H9 (cell line): ENCODE results near the gene IL12RB2. TPM values are rescaled to one million over a fixed set of nuclear protein-coding genes. Genes with fewer than 3 reads are reported as not detected.

Source experiments
- DNase-seq: peaks from one replicate; pipeline ENCODE4 v3.0.0-alpha.2; 2017
- H2AFZ ChIP-seq: one replicate; pipeline ENCODE4 v1.6.1; 2013; ENCODE audit warnings: mild to moderate bottlenecking, low read length, control low read depth, moderate library complexity
- H2AK5ac ChIP-seq: 2 replicates; pipeline ENCODE4 v1.6.1; 2013; ENCODE audit warnings: low read length, control low read depth, mixed read lengths; ENCODE audit not compliant: insufficient read length
- H2BK120ac ChIP-seq: one replicate; pipeline ENCODE4 v1.6.1; 2013; ENCODE audit warnings: low read depth, mild to moderate bottlenecking, low read length, control low read depth, inconsistent platforms; ENCODE audit not compliant: poor library complexity, severe bottlenecking
- H2BK12ac ChIP-seq: 2 replicates; pipeline ENCODE4 v1.6.1; 2013; ENCODE audit warnings: low read length, control low read depth, mixed read lengths, low read depth; ENCODE audit not compliant: insufficient read length
- H2BK15ac ChIP-seq: 2 replicates; pipeline ENCODE4 v1.6.1; 2013; ENCODE audit warnings: low read depth, low read length, control low read depth
- H2BK20ac ChIP-seq: one replicate; pipeline ENCODE4 v1.6.1; 2013; ENCODE audit warnings: low read depth, mild to moderate bottlenecking, low read length, control low read depth, inconsistent platforms; ENCODE audit not compliant: poor library complexity, severe bottlenecking
- H2BK5ac ChIP-seq: 2 replicates; pipeline ENCODE4 v1.6.1; 2013; ENCODE audit warnings: low read length, control low read depth, mixed read lengths; ENCODE audit not compliant: insufficient read length
- H3K14ac ChIP-seq: 2 replicates; pipeline ENCODE4 v1.6.1; 2013; ENCODE audit warnings: low read length, control low read depth; ENCODE audit not compliant: insufficient read depth
- H3K18ac ChIP-seq: 2 replicates; pipeline ENCODE4 v1.6.1; 2013; ENCODE audit warnings: low read depth, mild to moderate bottlenecking, mixed read lengths, low read length, control low read depth; ENCODE audit not compliant: insufficient read length
- H3K23ac ChIP-seq: 2 replicates; pipeline ENCODE4 v1.6.1; 2013; ENCODE audit warnings: low read length, control low read depth, mixed read lengths, low read depth; ENCODE audit not compliant: insufficient read length
- H3K23me2 ChIP-seq: 2 replicates; pipeline ENCODE4 v1.6.1; 2013; ENCODE audit warnings: low read depth, mild to moderate bottlenecking, mixed read lengths, low read length, control low read depth; ENCODE audit not compliant: insufficient read length, poor library complexity, severe bottlenecking
- H3K27ac ChIP-seq: 2 replicates; pipeline ENCODE4 v1.5.1; 2013; ENCODE audit warnings: low read length, control low read depth, mixed read lengths, low read depth; ENCODE audit not compliant: insufficient read length
- H3K27me3 ChIP-seq: 2 replicates; pipeline ENCODE4 v1.6.1; 2013; ENCODE audit warnings: low read length, control low read depth, inconsistent platforms; ENCODE audit not compliant: insufficient read depth
- H3K4ac ChIP-seq: 2 replicates; pipeline ENCODE4 v1.6.1; 2013; ENCODE audit warnings: low read depth, mild to moderate bottlenecking, control low read depth, inconsistent platforms, low read length, moderate library complexity
- H3K4me1 ChIP-seq: 2 replicates; pipeline ENCODE4 v1.6.1; 2013; ENCODE audit warnings: low read length, control low read depth, inconsistent platforms; ENCODE audit not compliant: insufficient read depth
- H3K4me2 ChIP-seq: 2 replicates; pipeline ENCODE4 v1.6.1; 2013; ENCODE audit warnings: low read length, control low read depth, mixed read lengths; ENCODE audit not compliant: insufficient read length, insufficient read depth
- H3K56ac ChIP-seq: 2 replicates; pipeline ENCODE4 v1.6.1; 2013; ENCODE audit warnings: low read depth, mild to moderate bottlenecking, mixed read lengths, low read length, control low read depth; ENCODE audit not compliant: insufficient read length
- H3K79me1 ChIP-seq: 2 replicates; pipeline ENCODE4 v1.6.1; 2013; ENCODE audit warnings: low read depth, mild to moderate bottlenecking, moderate library complexity, low read length, control low read depth, inconsistent platforms; ENCODE audit not compliant: insufficient read depth, poor library complexity, severe bottlenecking
- H3K79me2 ChIP-seq: 2 replicates; pipeline ENCODE4 v1.6.1; 2013; ENCODE audit warnings: low read length, control low read depth, inconsistent platforms; ENCODE audit not compliant: insufficient read depth
- H3K9ac ChIP-seq: 2 replicates; pipeline ENCODE4 v1.6.1; 2013; ENCODE audit warnings: low read length, control low read depth, mixed read lengths; ENCODE audit not compliant: insufficient read length; ENCODE audit errors: extremely low read depth
- H3K9me3 ChIP-seq: one replicate; pipeline ENCODE4 v1.6.1; 2013; ENCODE audit warnings: low read depth, low read length, inconsistent platforms; ENCODE audit not compliant: control insufficient read depth
- H3T11ph ChIP-seq: one replicate; pipeline ENCODE4 v1.6.1; 2013; ENCODE audit warnings: mild to moderate bottlenecking, low read length, control low read depth, inconsistent platforms
- H4K20me1 ChIP-seq: one replicate; pipeline ENCODE4 v1.6.1; 2013; ENCODE audit not compliant: control insufficient read depth, insufficient read length, insufficient read depth
- H4K5ac ChIP-seq: 2 replicates; pipeline ENCODE4 v1.6.1; 2013; ENCODE audit warnings: low read depth, mild to moderate bottlenecking, mixed read lengths, low read length, control low read depth; ENCODE audit not compliant: insufficient read length
- H4K8ac ChIP-seq: replicated peaks from 2 replicates; pipeline ENCODE4 v1.6.1; 2013; ENCODE audit warnings: low read length, control low read depth, mixed read lengths, low read depth; ENCODE audit not compliant: insufficient read length
- H4K91ac ChIP-seq: 2 replicates; pipeline ENCODE4 v1.6.1; 2013; ENCODE audit warnings: low read depth, mild to moderate bottlenecking, moderate library complexity, mixed read lengths, low read length, control low read depth; ENCODE audit not compliant: insufficient read length
- H3K27ac Mint-ChIP-seq, 3 experiments: 2 replicates in 2 of 3; 3 replicates in 1 of 3; pipeline ENCODE4 v1.8.0; 2020 to 2021; ENCODE audit warnings: mixed read lengths in 3 of 3, mild to moderate bottlenecking in 1 of 3, moderate library complexity in 1 of 3
- H3K27me3 Mint-ChIP-seq: 2 replicates; pipeline ENCODE4 v1.8.0; 2021; ENCODE audit warnings: low read depth, mild to moderate bottlenecking, moderate library complexity, mixed read lengths
- H3K36me3 Mint-ChIP-seq, 3 experiments: 2 replicates in 2 of 3; 3 replicates in 1 of 3; pipeline ENCODE4 v1.8.0; 2020 to 2021; ENCODE audit warnings: low read depth in 3 of 3, mixed read lengths in 3 of 3; ENCODE audit not compliant: insufficient read depth in 1 of 3
- H3K4me1 Mint-ChIP-seq, 2 experiments: 2 replicates each; pipeline ENCODE4 v1.8.0; 2020; ENCODE audit warnings: mixed read lengths in 2 of 2
- H3K4me3 Mint-ChIP-seq, 2 experiments: 2 replicates in 1 of 2; 3 replicates in 1 of 2; pipeline ENCODE4 v1.8.0; 2020 to 2021; ENCODE audit warnings: mild to moderate bottlenecking in 2 of 2, mixed read lengths in 2 of 2, moderate library complexity in 1 of 2
- H3K9me3 Mint-ChIP-seq, 2 experiments: 2 replicates in 1 of 2; 3 replicates in 1 of 2; pipeline ENCODE4 v1.8.0; 2020; ENCODE audit warnings: mild to moderate bottlenecking in 2 of 2, mixed read lengths in 2 of 2, moderate library complexity in 1 of 2
- CTCF ChIP-seq: fragments of 200-600 bp; sonication (generic); conservative IDR thresholded peaks from 3 replicates; pipeline ENCODE4 v1.8.0; 2021; ENCODE audit warnings: antibody characterized with exemption, mild to moderate bottlenecking
- WGBS: extraction: QIAGEN DNeasy Blood & Tissue Kit; methylation state at CpG from one replicate; pipeline ENCODE4 v1.1.7; 2013; ENCODE audit warnings: missing lambda C conversion rate, low lambda C conversion rate, mixed read lengths; ENCODE audit not compliant: insufficient read length; ENCODE audit errors: extremely low coverage; 5-methylcytosine and 5-hydroxymethylcytosine counted together
- total RNA-seq: library from RNA; stranded (reverse); gene quantifications from 2 replicates; pipeline ENCODE4 v1.2.1, GENCODE V29; 2021

Gene IL12RB2
- total RNA-seq, 1 experiment from 2014 or later = 0.77 TPM

GRCh38 chr1:67335411-67335810 is 27.7 kb downstream of the IL12RB2 start:
- no CpG with 5 or more reads among the region's 1 CpG for WGBS
- H2BK12ac ChIP-seq = no peak overlapping the region
- no peak overlapping the region for H4K91ac ChIP-seq
- H3K27ac ChIP-seq = no peak overlapping the region
- no peak overlapping the region for H3K14ac ChIP-seq
- TF ChIP-seq CTCF = no peak
- H3K23me2 ChIP-seq = no peaks in the 10 kb centered on the region
- H4K8ac ChIP-seq = no peak overlapping the region
- H4K5ac ChIP-seq = no peak overlapping the region
- no peak overlapping the region for H3K27ac Mint-ChIP-seq
- H3K56ac ChIP-seq = no peak overlapping the region
- no peak overlapping the region for H2BK15ac ChIP-seq
- H3T11ph ChIP-seq = no peak overlapping the region
- no peaks in the 10 kb centered on the region for H3K36me3 Mint-ChIP-seq
- no peak overlapping the region for H3K4me3 Mint-ChIP-seq
- no peaks in the 10 kb centered on the region for H3K79me1 ChIP-seq
- no peak overlapping the region for H3K23ac ChIP-seq
- H2AFZ ChIP-seq = no peak overlapping the region
- H3K4me1 ChIP-seq = no peaks in the 10 kb centered on the region; the same call in 1 of the 2 replicates
- no peaks in the 10 kb centered on the region for H3K9me3 ChIP-seq
- no peaks in the 10 kb centered on the region for H3K27me3 ChIP-seq
- H4K20me1 ChIP-seq = no peaks in the 10 kb centered on the region
- no peak for DNase-seq
- no peak overlapping the region for H3K4me2 ChIP-seq
- no peaks in the 10 kb centered on the region for H3K9me3 Mint-ChIP-seq
- no peak overlapping the region for H2BK120ac ChIP-seq
- no peak overlapping the region for H2AK5ac ChIP-seq
- no peak overlapping the region for H2BK5ac ChIP-seq
- peaks cover 43% of the 10 kb centered on the region for H3K27me3 Mint-ChIP-seq
- no peak overlapping the region for H3K18ac ChIP-seq
- H3K4ac ChIP-seq = no peak overlapping the region
- no peaks in the 10 kb centered on the region for H3K79me2 ChIP-seq
- peaks cover 37% of the 10 kb centered on the region in 2 experiments for H3K4me1 Mint-ChIP-seq
- no peak overlapping the region for H2BK20ac ChIP-seq
- H3K9ac ChIP-seq = no peak overlapping the region
